Superior temporal gyrus (tissue), 1 donor: Measurements from ENCODE around the gene KIF20A.
"Not testable (repeated sequence)": the region's sequence is repeated elsewhere in the genome, so short reads cannot be mapped to it uniquely, and the experiment has no call there.

ENCODE experiments used
- DNase-seq: peaks from one replicate; pipeline ENCODE4 v3.0.0-alpha.2; 2016; ENCODE audit errors: extremely low spot score

The KIF20A gene

DNA sequence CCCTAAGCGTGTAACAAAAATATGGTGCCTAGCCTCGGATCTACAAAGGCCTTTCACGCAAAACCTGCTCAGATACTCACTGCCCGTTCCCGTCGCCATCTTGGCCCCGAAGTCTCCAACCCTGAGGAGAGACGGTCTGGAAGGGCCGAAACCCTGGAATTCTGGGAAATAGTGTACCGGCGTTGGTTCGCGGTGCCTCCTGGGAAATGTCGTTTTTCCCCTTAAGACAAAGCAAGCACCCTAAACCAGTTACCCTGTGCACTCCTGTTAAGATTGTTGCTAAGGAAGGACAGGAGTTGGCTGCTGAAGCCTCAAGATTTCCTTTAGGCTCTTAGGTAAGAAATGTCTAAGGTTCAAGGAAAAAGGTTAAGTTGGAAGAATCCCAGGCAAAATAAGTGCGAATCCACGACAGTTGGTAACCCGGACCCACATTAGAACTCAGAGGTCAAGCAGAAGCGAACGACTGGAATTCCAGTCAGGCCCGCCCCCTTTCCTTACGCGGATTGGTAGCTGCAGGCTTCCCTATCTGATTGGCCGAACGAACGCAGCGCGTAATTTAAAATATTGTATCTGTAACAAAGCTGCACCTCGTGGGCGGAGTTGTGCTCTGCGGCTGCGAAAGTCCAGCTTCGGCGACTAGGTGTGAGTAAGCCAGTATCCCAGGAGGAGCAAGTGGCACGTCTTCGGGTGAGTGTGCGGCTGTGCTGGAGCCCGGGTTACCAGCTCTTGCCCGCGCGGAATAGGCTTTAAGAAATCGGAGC is at the start of gene KIF20A, which contains the start of gene BRD8:
TSS of gene KIF20A (plus strand) at position 597 of the 761 bp plus-strand sequence. CDS start 569 bp downstream, outside the sequence.
TSS of gene BRD8 (minus strand) at position 115 of the 761 bp plus-strand sequence. CDS start at position 99, 16 bp downstream.
- peak; percentile 99 for DNase-seq

DNA sequence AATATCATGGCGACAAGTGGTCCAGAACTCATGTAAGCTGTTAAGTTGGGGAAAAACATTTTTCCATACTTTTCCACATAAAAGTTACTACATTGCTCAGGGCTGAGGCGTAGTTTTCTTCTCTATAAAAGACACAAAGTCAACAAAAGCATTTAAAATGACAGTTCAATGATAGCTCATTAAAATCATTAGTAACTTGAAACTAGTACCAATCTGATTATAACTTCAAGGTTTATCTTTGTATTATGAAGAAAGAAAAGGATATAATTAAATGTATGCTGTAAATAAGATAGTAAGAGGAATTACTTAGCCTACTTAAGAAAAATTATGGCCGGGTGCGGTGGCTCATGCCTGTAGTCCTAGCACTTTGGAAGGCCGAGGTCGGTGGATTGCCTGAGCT is 49.6 kb upstream of the KIF20A start:
- DNase-seq, result no peak

DNA sequence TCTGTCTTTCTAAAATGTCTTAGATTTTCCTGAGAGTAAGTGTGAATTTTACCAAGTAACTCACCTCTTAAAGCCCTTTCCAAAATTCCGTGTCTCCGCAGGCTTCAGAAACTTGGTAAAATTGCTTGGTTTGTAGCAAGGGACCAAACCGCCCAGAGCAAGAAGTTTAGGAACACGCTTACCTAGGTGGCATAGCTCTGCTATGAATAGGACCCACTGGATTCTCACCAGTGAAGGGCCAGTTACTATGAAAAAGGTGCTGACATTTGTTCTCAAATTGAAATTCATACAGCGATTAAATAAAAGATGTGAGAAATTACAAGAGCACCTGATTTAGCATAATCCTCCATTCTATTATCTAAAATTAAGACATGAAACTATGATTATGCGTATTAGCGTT is 46.4 kb upstream of the KIF20A start:
- DNase-seq, result no peak

- DNase-seq, result peak; percentile 84
These were observed 39.7 kb upstream of the KIF20A start, which contains the start of gene NME5 for GRCh38 chr5:138138949-138139780. Gene NME5, minus strand, starts transcription at chr5:138139428. Its CDS starts 648 bp downstream, at chr5:138138780.

DNA sequence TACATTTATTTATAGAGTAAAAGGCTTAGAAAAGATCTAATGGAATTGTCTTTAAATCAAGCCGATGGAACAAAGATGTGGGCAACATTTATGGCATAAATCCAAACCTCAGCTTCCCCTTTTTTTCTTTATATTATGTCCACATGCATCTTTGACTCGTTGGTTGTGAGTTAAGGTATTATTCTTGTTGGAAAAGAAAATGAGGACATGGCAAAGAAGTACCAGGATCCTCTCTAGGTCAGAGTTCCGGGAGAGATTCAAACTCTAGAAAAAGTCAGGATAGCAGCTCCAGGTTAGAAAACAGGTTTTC is 39.2 kb upstream of the KIF20A start:
- no peak for DNase-seq

DNA sequence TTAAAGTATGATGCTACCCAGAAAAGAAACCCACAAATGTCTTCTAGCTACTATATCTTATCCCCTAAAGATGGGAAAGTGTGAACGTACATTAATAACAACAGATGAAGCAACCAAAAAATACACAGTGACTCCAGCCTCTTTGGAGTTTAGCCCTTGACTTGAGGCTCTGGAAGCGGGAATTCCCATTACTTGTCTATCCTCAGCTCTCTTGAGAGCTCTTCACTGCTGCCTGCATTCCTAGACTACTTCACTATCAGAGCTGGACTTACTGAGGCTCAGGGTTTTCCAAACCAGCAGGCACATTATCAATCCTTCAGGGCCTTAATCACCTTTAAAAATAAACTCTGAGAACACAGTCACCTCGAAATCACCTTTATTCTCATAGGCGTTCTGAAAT is 38.6 kb upstream of the KIF20A start:
- DNase-seq, result no peak

- DNase-seq, result no peak
These were observed 37.2 kb upstream of the KIF20A start for GRCh38 chr5:138141734-138142133.

DNA sequence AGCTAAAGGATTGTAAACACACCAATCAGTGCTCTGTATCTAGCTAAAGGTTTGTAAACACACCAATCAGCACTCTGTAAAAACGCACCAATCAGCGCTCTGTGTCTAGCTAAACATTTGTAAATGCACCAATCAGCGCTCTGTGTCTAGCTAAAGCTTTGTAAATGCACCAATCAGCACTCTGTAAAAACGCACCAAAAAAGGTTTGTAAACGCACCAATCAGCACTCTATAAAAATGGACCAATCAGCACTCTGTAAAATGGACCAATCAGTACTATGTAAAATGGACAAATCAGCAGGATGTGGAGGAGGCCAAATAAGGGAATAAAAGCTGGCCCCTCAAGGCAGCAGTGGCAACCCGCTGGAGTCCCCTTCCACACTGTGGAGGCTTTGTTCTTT is 35.3 kb upstream of the KIF20A start:
- not testable (repeated sequence) for DNase-seq

DNA sequence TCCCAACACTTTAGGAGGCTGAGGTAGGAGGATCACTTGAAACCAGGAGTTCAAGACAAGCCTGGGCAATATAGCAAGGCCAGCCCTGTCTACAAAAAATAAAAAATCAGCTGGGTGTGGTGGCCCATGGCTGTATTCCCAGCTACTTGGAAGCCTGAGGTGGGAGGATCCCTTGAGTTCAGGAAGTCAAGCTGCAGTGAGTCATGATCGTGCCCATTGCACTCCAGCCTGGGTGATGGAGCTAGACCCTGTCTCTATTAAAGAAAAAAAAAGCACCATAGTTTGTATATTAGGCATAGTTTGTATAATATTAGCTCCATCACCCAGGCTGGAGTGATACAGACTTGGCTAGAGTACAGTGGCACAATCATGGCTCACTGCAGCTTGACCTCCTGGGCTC is 30.1 kb upstream of the KIF20A start:
- no peak for DNase-seq

DNA sequence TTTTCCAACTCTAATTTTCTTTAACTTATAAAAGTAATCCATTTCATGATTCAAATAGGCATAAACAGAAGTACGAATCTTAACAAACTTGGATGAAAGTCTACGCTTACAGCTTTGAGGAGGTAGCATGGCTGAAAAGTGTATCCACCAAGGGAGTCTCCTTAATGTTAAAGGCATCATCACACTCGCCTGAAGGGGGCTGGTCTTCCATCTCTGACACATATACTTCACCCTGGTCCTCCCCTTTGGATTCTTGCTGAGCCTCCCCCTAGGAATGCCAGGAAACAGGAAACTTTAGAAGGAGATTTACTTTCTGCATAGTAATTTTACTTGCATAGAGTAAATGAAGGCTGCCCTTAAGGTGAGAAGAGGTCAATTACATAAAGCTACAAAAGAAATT is 29.4 kb upstream of the KIF20A start:
- DNase-seq, result no peak

DNA sequence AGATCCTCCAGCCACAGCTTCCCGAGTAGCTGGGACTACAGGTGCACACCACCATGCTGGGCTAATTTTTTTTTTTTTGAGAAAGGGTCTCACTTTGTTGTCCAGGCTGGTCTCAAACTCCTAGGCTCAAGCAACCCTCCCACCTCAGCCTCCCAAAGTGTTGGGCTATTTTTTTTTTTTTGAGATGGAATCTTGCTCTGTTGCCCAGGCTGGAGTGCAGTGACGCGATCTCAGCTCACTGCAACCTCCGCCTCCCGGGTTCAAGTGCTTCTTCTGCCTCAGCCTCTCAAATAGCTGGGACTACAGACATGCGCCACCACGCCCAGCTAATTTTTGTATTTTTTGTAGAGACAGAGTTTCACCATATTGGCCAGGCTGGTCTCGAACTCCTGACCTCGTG is 22.9 kb upstream of the KIF20A start:
- DNase-seq, result not testable (repeated sequence)

- DNase-seq, result no peak
These were observed 21.3 kb upstream of the KIF20A start for GRCh38 chr5:138157626-138158025.

DNA sequence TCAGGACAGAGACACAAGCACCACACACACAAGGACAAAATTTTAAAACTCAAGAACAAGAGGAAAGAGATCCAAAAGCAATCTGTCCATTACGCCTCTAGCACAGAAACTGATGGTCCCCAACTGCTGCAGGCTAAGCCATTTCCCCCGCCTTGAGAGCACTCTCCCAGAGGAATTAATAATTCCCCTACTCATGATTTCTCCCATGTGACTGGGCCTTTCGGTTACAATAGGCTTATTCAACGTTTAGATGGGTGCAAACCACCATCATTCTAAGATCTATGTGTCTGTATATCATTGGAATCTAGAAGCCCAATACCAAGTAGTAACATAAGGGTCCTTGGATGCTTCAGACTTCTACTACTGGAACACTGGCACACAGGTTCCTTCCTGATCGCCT is 19.2 kb upstream of the KIF20A start:
- DNase-seq, result peak; percentile 76

DNA sequence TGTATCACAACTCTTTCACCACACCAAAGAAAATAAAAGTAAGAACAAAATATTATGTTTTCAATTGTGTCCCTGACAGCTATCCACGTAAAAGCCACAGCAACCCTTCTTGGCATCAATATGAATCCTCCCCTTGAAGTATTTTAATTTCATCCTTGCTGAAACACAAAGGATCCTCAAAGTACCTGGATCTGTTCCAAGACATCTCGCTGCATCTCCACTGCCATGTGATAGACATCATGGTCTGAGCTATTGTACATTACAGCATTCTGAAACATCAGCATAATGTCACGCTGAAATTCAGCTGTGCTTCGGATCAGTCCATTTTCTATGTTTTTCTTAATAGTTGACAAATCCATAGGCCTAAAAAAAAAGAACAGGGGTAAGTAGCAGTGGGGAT is 18.2 kb upstream of the KIF20A start:
- DNase-seq, result no peak

- DNase-seq, result no peak
These were observed 15.2 kb upstream of the KIF20A start for GRCh38 chr5:138163721-138164120.

DNA sequence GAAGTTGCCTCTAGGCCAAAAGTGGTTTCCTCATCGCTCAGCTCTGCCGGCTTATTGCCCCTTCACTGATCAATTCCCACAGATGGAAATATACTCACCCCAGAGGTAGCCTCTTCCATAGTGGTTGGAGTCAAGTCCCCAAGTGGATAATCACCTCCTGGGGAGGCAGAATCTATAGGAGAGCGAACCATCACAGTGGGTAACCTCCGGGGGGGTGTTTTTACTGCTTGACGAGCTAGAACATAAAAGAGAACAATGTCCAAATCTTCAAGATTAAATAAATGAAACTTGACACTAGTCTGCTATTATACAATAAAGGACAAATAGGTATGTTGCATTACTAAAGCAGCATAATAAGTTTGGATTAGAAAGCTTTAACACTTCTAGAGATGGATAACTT is 9.8 kb upstream of the KIF20A start:
- no peak for DNase-seq

DNA sequence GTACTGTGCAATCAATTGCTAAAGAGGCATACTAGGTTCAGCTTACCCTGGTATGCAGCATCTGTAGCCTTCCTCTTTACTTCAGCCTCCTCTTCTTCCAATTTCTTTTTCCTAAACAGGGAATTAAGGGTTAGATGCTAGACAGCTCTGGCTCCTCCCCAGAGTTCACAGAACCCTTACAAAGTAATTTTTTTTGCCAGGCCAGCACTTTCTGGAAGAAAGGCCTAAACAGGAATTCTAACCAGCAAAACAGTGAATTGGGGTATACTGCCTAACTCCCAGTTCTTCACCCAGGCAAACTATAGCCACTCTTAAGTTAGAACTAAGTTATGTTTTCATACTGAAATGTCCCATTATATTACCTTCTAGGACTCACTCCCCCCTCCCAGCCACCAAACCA is 8.6 kb upstream of the KIF20A start:
- DNase-seq, result no peak

GRCh38 chr5:138177941-138178515 is 884 bp upstream of the KIF20A start:
- peak; percentile 73 for DNase-seq

- no peak for DNase-seq
These were observed 455 bp downstream of the KIF20A start for GRCh38 chr5:138179277-138179857.

- DNase-seq, result peak; percentile 48
These were observed 1.4 kb downstream of the KIF20A start for GRCh38 chr5:138180183-138180782.

- no peak for DNase-seq
These were observed 1.9 kb downstream of the KIF20A start for GRCh38 chr5:138180841-138181240.

DNA sequence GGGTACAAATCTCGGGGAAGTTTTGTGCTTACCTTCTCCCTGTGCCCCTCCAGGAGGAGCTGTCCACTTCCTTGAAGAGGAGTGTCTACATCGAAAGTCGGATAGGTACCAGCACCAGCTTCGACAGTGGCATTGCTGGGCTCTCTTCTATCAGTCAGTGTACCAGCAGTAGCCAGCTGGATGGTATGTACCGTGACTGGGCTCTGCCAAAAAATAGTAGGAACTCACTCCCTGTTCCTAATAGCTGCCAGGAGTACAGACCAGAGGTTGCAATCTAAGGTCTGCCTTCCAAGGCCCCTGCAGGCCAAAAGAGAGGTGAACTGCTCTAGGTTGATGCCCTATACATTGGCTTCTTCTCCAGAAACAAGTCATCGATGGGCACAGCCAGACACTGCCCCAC is 3.9 kb downstream of the KIF20A start:
- no peak for DNase-seq
